Lower leg skin (tissue), 4 donors: ENCODE measurements around the gene MAD1L1. TPM values are rescaled to one million over a fixed set of nuclear protein-coding genes. Genes with fewer than 3 reads are reported as not detected.

ENCODE experiments used
- DNase-seq, 2 donors: peaks; one replicate each; pipeline ENCODE4 v3.0.0-alpha.2; 2019; ENCODE audit warnings: low spot score in 2 of 2
- H3K4me3 ChIP-seq: fragments of 200-600 bp; sonication (generic); 2 replicates; pipeline ENCODE4 v1.5.1; 2017; ENCODE audit warnings: mild to moderate bottlenecking, low read depth; ENCODE audit not compliant: poor library complexity, severe bottlenecking
- CTCF ChIP-seq, 3 donors: fragments of 450-650 bp; IDR thresholded peaks; one replicate each; pipeline ENCODE4 v1.5.1; 2016; ENCODE audit warnings: antibody characterized with exemption in 3 of 3, mild to moderate bottlenecking in 3 of 3, moderate library complexity in 2 of 3
- POLR2A ChIP-seq, 2 donors: fragments of 450-650 bp; IDR thresholded peaks; one replicate each; pipeline ENCODE4 v1.6.1; 2016 to 2017; ENCODE audit warnings: antibody characterized with exemption in 2 of 2, mild to moderate bottlenecking in 1 of 2, moderate library complexity in 1 of 2
- WGBS, 2 donors: methylation state at CpG; one replicate each; pipeline ENCODE4 v1.1.5; 2018; 5-methylcytosine and 5-hydroxymethylcytosine counted together
- intact Hi-C: fragments of 100-400 bp; cut with DNase I; formaldehyde crosslinking; loops from one replicate; pipeline ENCODE4 v1.15.0; 2023; ENCODE audit warnings: low total_unique reads
- total RNA-seq, 4 donors: library from RNA; depleted of rRNA; stranded (reverse); fragments of >200 nt; gene quantifications; one replicate each; pipeline ENCODE4 v1.1.0, GENCODE V29; 2016

The MAD1L1 gene
- total RNA-seq, 4 donors from 2014 or later, result 37.7 to 77.8 (median 59.4) TPM

- no peak for DNase-seq
- WGBS, 2 donors, result 86 to 99% methylated on average over 7 of the region's 7 CpGs
- intact Hi-C loops, result no loop called here
- TF ChIP-seq CTCF (IDR thresholded peaks at IDR 0.05), result no peak
- TF ChIP-seq POLR2A (IDR thresholded peaks at IDR 0.05), result no peak
- H3K4me3 ChIP-seq, result no peak overlapping the region
These were observed 309.9 kb downstream of the MAD1L1 start for GRCh38 chr7:1922870-1923236.

GRCh38 chr7:1922071-1922869, 310.5 kb downstream of the MAD1L1 start:
- no peak for DNase-seq
- TF ChIP-seq POLR2A (IDR thresholded peaks at IDR 0.05) (no peak), CTCF (IDR thresholded peaks at IDR 0.05) (no peak)
- H3K4me3 ChIP-seq, result no peak overlapping the region
- 63 to 71% methylated on average over 42 of the region's 42 CpGs for WGBS, 2 donors
- intact Hi-C loops, result no loop called here

- intact Hi-C loops, result no loop called here
- H3K4me3 ChIP-seq, result no peak overlapping the region
- WGBS, 2 donors, result 76 to 83% methylated on average over 16 of the region's 16 CpGs
- TF ChIP-seq POLR2A (IDR thresholded peaks at IDR 0.05) (no peak), CTCF (IDR thresholded peaks at IDR 0.05) (no peak)
- DNase-seq, result no peak
These were observed 311.9 kb downstream of the MAD1L1 start for GRCh38 chr7:1920881-1921280.

GRCh38 chr7:1920266-1920681, 312.5 kb downstream of the MAD1L1 start:
- TF ChIP-seq POLR2A (IDR thresholded peaks at IDR 0.05) (no peak), CTCF (IDR thresholded peaks at IDR 0.05) (no peak)
- no peak for DNase-seq
- 73 to 76% methylated on average over 20 of the region's 20 CpGs for WGBS, 2 donors
- H3K4me3 ChIP-seq, result no peak overlapping the region
- intact Hi-C loops, result no loop called here

- 59 to 72% methylated on average over 18 to 22 of the region's 22 CpGs for WGBS, 2 donors
- intact Hi-C loops, result no loop called here
- peak in 1 of 2 donors; percentile 47 for DNase-seq
- TF ChIP-seq POLR2A (IDR thresholded peaks at IDR 0.05), result no peak
- no peak for TF ChIP-seq CTCF (IDR thresholded peaks at IDR 0.05)
- no peak overlapping the region for H3K4me3 ChIP-seq
These were observed 313.0 kb downstream of the MAD1L1 start for GRCh38 chr7:1919539-1920265.
